Hematopoietic multipotent progenitor cell treated with erythropoietin and hydrocortisone succinate and interleukin-3 and kit ligand, for 4 days (in vitro differentiated cells): ENCODE measurements around the gene GNAI1.

Experiments used
- DNase-seq: peaks from one replicate; pipeline ENCODE4 v3.0.0-alpha.2; 2015

GNAI1 gene

DNA sequence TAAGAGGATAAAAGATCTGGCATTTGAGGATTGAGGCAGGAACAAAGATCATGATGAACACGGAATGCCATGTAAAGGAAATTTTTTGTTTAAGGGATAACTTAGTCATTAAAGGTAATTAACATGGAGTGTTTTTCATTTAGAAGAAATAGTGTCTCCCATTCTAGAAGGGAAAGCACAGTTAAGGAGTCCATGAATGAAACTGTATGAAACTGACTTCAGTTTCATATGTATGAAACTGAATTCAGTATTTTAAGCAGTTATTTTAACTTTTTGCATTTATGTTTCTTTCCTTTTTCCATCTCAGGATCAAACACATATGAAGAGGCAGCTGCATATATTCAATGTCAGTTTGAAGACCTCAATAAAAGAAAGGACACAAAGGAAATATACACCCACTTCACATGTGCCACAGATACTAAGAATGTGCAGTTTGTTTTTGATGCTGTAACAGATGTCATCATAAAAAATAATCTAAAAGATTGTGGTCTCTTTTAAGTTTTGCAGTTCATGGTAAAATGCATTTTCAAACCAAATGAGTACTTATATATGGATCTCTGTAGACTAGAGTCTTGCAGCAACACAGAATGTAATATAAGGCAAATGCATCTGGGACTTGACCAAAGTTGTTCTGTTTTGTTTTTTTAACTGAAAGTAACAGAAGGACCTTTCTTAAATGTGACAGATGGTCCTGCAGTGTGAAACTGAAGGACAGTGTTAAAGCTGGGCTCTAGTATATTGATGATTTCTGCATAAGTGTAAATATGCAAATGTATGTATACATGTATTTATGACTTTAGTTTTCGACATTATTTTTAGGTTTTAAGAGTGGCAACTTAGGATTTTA is 82.6 kb downstream of the GNAI1 start:
- DNase-seq = no peak

DNA sequence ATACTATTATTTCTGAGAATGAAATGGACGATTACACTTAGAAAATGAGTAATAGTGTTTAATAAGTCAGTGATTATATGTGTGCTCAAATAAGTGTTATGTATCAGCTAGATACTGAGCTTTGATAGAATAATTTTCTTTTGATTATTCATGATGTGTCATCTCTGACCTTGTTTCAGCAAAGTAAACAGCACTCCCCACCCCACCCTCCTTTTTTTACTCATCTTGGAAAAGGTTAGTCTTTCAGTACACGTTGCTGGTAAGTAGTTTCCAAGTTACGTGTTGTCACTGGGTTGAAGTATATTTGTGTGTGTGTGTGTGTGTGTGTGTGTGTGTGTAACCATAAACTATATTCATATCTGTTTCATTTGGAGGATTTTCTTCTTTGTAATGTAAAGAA is 84.1 kb downstream of the GNAI1 start:
- no peak for DNase-seq

DNA sequence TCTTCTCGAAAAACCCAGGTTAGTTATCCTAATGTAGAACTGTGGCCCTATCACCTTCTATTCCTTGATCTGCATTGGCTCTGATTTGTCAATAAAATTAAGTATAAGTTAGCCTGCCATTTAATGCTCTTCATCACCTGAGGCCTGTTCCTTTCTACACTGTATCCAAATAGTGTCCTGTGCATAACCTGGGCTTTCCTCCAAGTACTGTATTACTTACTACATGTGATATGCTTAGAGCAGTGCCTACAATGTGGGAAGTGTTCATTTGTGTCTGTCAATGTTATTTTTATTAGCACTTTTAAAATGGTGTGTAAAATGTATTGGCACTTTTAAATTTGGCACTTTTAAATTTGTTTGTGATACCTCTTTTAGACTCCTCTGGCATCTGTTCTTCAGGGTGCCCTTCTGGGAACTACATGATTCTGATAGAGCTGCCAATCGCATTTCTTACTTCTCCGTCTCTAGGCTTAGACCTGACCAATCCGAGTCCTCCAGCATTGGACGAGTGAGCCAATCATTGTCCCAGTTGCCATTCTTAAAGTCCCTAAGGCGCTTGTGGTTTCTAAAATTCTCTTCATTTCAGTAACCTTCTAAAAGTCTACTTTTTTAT is 85.5 kb downstream of the GNAI1 start:
- no peak for DNase-seq

DNA sequence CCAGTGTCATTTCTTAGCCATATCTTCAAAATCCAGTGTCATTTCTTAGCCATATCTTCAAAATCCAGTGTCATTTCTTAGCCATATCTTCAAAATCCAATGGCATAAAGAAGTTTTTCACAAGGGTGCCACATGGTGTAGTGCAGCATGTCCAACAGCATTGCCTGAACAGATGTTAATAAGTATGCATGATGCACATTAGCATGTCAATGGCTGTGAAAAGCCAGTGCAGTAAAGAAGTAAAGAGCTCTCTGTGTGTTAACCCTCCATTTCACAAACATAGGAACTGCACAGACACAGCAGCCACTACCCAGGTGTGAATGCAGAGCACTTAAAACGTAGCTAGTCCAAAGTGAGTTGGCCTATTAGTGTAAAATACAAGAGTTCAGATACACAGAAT is 89.8 kb downstream of the GNAI1 start:
- peak; percentile 19 for DNase-seq

DNA sequence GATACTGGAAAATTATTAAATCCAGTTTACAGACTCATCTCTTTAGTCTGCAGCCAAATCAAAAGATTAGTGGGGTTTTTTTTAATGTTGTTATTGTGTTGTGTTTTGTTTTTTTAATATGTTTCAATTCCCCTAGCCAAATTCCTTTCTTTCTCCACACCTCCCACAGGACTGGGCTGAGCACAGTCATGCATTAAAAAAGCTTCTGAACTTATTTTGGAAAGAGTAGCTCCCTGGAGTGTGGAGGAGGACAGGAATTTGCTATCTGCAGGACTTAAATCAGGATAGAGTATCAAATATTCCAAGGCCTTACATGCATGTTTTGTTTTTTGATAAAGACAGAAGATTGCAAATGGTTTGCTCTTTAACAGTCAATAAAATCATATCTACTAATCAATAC is 90.7 kb downstream of the GNAI1 start:
- DNase-seq = no peak

DNA sequence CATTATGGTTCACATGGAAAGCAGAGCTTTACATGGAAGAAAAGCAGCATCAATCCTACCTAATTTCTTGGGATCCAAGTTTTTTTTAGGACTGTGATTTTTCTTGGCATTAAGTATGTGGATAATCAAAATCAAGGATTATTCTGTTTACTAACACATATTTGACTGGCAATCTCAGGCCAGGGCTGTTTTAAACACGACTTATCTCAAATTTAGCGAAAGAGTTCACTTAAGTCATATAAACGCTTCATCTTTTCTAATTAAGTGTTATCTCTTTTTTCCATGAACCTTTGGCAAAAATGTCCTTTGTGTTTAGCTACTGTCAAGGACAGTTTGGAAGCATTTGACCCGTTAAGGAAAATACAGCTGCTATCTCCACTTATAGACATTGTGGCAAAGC is 92.0 kb downstream of the GNAI1 start:
- no peak for DNase-seq

DNA sequence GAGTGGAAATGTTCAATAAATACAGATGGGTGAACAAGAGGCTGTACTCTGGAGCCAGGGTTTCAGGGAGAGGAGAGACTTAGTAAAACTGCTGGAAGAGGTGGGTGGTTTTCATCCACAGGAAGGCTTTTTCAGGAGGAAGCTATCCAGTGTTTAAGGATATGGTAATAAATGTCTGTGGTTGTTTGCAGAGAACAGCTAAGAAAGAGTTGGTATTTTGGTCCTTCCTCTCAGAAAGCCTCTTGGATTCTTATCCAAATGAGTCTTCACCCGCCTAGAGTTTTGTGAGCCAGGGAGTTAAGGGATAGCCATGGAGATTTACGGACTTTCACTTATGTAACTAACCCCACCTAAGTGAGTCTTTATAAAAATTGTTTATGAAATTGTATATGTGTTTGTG is 95.7 kb downstream of the GNAI1 start:
- no peak for DNase-seq

DNA sequence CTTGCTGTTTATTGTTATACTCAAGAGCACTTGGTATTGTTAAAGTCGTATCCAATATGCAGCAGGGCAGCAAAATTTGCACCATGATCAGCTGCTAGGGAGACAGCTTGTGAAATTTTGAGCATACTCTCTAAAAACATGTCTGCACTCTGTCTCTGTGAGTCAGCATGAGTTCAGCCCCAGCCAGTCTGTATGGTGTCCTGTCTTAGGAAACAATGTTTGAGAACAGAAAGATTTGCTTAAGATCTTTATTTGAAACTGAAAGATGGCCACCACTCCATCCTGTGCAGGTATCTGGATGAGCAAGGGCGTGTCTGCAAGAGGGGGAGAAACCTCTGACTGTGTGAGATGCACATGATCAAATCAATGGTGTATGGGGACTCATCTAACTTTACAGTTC is 97.1 kb downstream of the GNAI1 start:
- no peak for DNase-seq

DNA sequence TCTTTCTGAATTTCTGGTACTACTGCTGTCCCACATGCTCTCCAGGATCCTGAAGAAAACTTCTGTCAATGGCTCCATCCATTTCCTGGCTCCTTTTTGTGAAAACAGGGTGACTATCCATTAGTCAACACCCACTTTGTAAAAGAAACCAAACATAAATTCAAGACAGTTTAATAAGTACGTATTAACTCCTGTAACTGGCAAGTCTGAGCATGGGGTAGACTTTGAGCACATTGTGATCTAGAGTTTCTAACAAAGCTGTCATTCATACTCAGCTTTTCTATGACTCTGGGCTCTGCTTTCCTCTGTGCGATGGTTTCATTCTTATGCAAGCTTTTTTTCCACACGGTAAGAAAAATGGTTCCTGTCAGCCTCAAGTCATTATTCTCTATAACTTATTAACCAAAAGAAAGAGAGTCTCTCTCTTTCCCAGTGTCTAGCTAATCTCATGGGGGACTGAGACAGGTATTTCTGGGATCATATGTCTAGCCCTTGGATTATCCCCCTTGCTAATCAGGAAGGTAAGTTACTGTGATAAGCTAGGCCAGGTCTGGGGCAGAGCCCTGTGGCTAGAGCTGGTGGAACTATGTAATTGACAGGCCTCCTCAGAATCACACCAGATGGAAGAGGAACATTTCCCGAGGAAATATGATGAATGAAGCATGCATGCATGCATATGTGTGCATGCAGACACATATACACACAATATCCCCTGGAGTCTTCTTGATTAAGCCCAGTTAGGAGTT is 98.5 kb downstream of the GNAI1 start:
- no peak for DNase-seq

DNA sequence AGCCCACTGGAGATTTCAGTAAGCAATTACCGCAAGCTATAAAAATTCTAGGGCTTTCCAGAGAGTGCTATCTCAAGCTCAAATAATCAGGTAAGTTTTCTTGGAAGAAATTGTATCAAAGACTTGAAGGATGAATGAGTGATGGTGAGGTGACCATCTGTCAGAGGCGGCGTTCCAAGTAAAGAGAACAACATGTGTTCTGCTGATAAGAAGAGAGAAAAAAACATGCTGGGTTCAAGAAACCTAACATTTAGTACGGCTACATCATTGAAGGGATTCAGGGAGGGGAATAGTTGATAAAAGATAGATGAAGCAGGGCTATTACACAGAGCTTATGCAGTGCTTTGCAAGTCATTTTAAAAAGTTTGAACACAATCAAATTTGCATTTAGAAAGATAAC is 100.7 kb downstream of the GNAI1 start:
- peak; percentile 38 for DNase-seq

DNA sequence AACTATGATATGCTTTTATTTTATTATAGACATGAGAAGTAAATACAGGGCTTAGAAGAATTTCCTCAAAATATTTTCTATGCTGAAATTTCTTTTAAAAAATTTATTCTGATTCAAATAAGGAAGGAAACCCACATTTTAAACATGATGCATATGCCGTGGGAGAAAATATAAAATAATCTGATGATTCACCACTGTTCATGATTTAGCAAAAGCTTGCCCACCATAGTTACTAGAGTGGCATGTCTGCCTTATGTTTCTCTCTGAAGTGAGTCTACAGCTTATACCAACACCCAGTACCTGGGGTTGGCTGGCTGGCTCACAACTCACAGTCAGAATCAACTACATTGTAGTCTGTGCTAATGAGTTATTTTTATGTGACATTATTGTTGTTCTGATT is 102.0 kb downstream of the GNAI1 start:
- DNase-seq = peak; percentile 15

DNA sequence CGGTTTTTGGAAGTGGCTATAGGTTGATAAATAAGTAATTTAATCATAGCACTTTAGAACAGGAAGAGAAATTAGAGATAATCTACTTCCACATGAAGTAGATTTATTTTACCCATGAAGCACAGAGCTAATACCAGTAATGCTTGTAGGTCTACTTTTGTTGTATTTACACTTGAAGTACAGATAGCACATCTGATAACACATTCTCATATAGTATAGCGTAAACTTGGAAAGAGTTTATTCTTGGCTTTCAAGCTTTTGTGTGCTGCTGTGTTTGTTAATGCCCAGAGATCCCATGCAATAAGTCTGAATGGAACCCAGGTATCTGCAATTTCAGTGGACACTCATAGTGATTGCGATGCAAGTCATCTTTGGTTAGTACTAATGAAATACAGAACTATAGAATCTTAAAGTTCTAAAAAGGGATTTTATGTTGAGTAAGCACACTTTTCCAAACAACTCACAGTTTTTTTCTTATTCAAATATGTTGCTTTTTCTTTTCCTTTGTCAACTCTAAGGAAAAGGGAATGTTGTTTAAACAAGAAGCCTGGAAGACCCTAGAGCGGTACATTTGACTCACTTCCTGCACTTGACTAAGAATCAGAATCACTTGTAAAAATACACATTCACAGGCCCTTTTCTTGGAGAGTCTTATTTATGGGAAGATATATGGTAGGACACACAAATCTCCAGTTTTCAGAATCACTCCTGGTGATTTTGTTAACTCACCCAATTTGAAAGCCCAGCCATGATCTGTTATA is 105.8 kb downstream of the GNAI1 start:
- DNase-seq = no peak

DNA sequence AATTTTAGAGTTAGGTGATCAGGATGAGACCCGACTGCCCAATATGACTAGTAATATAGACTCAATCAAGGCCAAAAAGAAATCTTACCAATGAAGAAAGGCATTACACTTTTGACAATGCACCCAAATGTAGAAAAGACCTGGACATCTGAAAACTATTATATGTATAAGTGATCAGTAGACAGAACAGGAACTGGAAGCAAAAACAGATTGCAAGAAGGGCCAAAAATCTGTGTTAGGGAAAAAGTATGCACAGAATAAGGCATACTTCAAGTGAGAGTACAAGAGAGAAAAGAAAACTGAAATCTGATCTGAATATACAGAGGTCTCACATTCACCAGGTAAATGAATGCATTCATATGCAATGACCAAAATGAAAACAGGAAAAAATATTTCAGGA is 107.0 kb downstream of the GNAI1 start:
- DNase-seq = no peak

DNA sequence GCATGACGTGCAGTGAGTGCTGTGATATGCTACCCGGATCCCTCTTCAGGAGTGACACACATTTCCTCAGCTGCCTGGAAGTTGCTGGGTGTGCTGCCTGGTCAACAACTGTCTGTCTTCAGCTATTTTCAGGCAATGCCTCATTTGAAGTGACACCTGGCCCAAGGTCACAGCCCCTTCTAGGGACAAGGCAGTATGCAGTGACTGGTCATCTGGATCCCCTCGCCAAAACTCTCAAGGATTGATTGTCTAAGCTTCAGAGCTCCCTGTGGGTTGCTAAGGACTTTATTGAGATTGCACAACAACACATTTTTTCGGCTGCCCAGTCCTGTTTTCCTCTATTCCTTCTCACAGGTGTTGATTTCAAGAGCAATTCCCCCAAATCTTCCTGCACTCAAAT is 108.8 kb downstream of the GNAI1 start:
- no peak for DNase-seq

DNA sequence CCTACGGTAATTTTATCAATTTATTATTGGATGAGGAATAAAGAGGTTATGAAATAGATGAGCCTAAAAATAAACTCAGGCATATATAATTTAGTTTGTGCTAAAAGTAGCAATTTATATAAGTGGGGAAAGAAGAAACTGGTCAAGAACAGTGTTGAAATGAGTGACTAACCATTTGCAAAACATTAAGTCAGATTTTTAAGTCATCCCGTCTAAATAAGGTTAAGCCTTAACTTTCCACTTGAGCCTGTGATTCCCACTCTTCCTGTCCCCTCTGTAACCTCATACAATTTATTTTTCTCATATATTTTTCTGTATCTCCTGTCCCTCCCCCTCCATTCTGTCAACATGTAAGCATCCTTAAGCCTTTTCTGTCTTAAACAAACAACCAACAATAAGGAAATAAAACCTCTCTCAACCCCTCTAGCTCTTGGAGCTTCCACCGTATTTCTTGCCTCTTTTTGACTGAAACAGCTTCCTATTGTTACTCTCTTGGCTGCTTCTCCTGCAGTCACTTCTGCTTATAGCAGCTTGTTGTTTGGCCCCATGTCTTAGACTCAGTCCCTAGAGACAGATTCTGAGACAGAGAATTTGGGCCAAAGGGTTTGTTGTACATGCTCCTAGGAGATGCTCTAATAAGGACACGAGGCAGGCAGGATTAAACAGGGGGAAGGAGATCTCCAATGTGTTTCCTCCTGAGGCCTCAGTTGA is 109.7 kb downstream of the GNAI1 start:
- DNase-seq = peak; percentile 10

DNA sequence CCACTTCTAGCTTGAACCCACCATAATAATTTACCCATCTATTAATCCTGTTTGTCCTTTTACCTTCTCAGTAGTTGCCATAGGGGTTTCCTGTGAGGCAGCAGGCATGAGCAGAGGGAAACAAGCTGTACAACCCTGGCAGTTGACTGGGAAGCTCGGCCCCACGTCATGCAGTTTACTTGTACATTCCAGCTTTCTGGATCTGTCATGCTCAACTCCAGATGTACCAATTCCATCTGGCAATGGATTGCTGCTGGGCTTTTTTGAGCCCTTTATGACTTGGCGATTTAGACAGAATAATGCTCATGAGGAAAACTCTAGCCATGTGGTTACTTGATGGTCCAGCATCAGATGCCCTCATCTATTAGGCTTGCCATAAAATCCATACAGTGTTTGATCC is 112.5 kb downstream of the GNAI1 start:
- DNase-seq = no peak

DNA sequence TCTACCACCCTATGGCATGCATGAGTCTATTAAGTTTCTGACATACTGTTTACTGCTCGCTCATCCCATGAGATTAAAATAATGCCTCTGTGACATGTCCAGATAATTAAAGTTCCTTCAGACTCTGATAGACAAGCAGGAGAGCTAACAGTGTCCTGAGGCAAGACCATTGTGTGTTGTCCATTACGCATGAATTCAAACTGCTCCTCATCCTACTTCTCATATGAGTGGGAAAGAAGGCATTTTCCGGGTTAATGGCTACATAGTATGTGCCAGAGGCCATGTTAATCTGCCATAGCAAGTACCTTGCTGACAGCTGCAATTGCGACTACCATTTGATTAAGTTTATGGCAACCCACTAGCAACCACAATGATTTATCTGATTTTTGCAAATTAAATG is 113.3 kb downstream of the GNAI1 start:
- DNase-seq = no peak

DNA sequence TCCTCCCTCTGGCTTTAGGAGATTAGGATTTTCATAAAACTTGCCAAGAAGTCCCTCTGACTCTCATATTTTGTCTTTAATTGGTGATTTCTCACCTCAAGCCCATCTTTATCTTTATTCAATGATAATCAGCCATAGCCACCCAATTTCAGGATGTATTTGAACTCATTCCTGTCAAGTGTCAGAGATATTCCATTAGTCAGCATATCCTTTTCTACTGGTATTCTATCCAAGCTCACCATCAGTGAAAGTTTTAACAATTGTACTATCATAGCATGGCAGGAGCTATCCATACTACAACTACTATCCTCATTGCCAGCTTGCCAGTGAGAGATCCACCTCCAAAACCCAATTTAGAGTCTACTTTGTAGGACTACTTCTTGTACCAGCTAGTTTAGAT is 114.6 kb downstream of the GNAI1 start:
- no peak for DNase-seq

DNA sequence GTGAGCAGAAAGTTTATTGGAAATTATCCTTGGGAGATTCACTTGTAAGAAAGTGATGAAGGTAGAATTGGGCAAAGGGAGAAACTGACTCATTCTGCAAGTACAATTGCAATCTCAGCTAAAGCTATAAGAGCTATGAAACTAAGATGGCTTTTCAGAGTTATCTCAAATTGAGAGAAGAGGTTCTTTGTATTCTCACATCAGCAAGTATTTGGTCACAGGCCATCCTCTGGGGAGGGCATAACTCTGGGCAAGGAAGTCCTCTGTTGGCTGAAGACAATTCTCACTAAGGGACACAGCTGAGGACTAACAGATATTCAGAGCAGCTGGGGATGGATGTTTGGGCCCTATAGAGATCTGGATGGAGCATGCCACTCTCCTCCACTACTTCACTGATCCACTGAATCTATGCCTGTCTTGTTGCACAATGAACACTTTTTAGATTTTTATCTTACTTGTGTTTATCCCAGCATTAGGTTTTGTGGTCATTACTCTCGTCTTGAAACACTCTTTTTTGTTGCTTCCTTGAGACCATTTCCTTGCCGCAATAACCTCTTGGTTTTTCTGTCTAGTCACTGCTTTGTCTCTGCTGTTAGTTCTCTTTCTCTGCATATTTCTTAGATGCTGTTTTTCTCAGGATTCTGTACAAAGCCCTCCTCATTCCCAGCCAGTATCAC is 115.1 kb downstream of the GNAI1 start:
- peak; percentile 76 for DNase-seq

DNA sequence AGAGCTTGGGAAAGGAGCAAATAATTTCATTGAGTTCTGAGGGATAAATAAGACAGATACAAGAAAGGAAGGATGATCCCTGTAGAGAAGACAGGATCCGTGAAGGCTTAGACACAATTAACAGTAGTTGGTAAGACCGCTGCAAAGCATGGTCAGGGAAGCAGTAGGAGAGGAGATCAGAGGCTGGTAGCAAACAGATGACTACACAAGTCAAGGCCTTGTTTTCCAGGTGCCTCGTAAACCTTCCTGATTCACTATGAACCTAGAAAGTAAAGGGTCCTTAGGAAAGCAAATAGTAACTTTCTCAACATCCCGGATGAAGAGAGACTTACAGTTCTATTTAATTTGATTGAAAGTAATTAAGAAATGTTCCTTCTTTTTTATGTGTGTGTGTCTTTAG is 118.6 kb downstream of the GNAI1 start:
- DNase-seq = no peak

DNA sequence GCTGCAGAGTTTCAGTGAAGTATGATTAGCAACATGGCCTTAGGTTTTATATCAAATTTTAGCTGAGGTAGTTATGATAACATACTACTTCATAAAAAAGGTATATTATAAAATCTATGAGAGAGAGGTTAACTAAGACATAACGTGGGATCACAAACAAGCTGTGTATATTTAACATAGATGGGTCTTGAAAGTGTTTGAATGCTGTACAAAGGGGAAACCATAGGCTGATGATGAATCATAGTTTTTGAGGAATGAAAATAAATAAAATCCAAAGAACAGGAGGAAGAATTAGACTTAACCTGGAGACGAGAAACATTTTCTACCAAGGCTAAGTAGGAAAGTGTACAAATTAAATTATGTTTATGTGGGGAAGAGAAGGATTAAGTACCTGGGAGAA is 119.0 kb downstream of the GNAI1 start:
- no peak for DNase-seq

DNA sequence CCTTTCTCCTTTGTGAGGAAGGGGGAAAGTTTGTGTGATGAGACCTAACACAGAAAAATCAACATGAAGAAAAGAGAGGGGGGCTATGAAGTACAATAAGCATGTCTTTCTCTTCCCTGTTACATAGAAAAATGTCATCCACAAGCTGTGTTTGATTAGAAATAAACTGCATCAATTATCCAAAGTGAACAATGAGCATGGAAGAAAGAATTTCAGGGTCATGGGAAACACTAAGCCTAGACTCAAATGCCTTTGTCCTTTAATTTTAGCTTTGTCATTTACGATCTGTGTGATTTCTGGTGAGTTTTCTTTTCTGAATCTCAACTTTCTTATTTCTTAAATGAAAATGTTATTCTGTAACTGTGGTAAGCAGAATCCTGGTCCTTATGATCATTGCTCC is 121.0 kb downstream of the GNAI1 start:
- DNase-seq = no peak
